Measurements from ENCODE around the gene GNPAT. TPM values are rescaled to one million over a fixed set of nuclear protein-coding genes. Genes with fewer than 3 reads are reported as not detected.

GNPAT gene
- total RNA-seq, 1 experiment from 2014 or later, result 42.8 TPM

- no peak for TF ChIP-seq SIN3A (IDR thresholded peaks at IDR 0.05; ENCODE audit: low read depth)
- TF ChIP-seq EZH2 (IDR thresholded peaks at IDR 0.05), result no peak
Observed at GRCh38 chr1:231194843-231195516, 46.0 kb upstream of the GNPAT start (continued).

- intact Hi-C loops (cut with micrococcal nuclease), result no loop called here
- Histone ChIP-seq H3K4me3 (replicated peaks in 1 of 2; ENCODE audit: low read depth in 1 of 2, low read length in 2 of 2) (no peak overlapping the region), H4K20me1 (ENCODE audit: insufficient read depth) (no peaks in the 10 kb centered on the region), H3K4me1 (ENCODE audit: control insufficient read depth in 1 of 2, insufficient read depth in 2 of 2, low read length in 2 of 2) (0 out of 4 replicates have a peak, but pooled peaks cover 0 to 4% of the 10 kb centered on the region in 2 experiments), H2AFZ (ENCODE audit: low read depth, low read length, poor library complexity, severe bottlenecking) (no peak overlapping the region), H3K79me2 (ENCODE audit: insufficient read depth, low read length) (no peaks in the 10 kb centered on the region), H3K9me2 (ENCODE audit: insufficient read depth) (no peaks in the 10 kb centered on the region), H3K27me3 (ENCODE audit: insufficient read depth, low read length) (peaks cover 13% of the 10 kb centered on the region; the same call in 1 of the 2 replicates), H3K9ac (ENCODE audit: low read length) (no peak overlapping the region), H3K36me3 (ENCODE audit: control insufficient read depth in 1 of 2, insufficient read depth in 2 of 2, low read length in 2 of 2) (no peaks in the 10 kb centered on the region), H3K27ac (ENCODE audit: low read depth, low read length) (no peak overlapping the region), H3K4me2 (ENCODE audit: low read length) (no peak overlapping the region), H3K9me3 (ENCODE audit: control insufficient read depth in 1 of 2, insufficient read depth in 1 of 2, low read depth in 1 of 2, low read length in 2 of 2) (no peaks in the 10 kb centered on the region)
- POLR2A ChIA-PET, result no interaction called here
- CTCF ChIA-PET, result no interaction called here
- DNase-seq (ENCODE audit: low read depth, low spot score) (no peak), ATAC-seq (no peak)
- TF ChIP-seq POLR2AphosphoS5 (IDR thresholded peaks at IDR 0.05; ENCODE audit: low read depth, low read length) (no peak), YY1 (IDR thresholded peaks at IDR 0.05; ENCODE audit: extremely low read depth, insufficient replicate concordance, low read depth, low read length) (no peak), ZNF274 (IDR thresholded peaks at IDR 0.05; ENCODE audit: low read depth, low read length) (no peak), JUND (IDR thresholded peaks at IDR 0.05) (no peak), EZH2 (IDR thresholded peaks at IDR 0.05) (no peak), POLR2A (IDR thresholded peaks at IDR 0.05; ENCODE audit: borderline replicate concordance, extremely low read depth, insufficient read depth, insufficient read length) (no peak), ELF1 (IDR thresholded peaks at IDR 0.05; ENCODE audit: borderline replicate concordance, low read depth) (no peak), SRF (IDR thresholded peaks at IDR 0.05; ENCODE audit: low read depth) (no peak), FOSL1 (IDR thresholded peaks at IDR 0.05; ENCODE audit: low read depth) (no peak), SIN3A (IDR thresholded peaks at IDR 0.05; ENCODE audit: low read depth) (no peak), REST (IDR thresholded peaks at IDR 0.05; ENCODE audit: low read depth) (no peak), EGR1 (IDR thresholded peaks at IDR 0.05; ENCODE audit: low read depth) (no peak), ATF3 (IDR thresholded peaks at IDR 0.05) (no peak), ZFX (IDR thresholded peaks at IDR 0.05) (no peak), TCF7L2 (IDR thresholded peaks at IDR 0.05; ENCODE audit: borderline replicate concordance, extremely low read depth, insufficient read depth, insufficient read length) (no peak), EZH2phosphoT487 (IDR thresholded peaks at IDR 0.05; ENCODE audit: borderline replicate concordance) (no peak), RAD21 (IDR thresholded peaks at IDR 0.05; ENCODE audit: low read depth) (no peak)
- TF ChIP-seq, protein P1, sequence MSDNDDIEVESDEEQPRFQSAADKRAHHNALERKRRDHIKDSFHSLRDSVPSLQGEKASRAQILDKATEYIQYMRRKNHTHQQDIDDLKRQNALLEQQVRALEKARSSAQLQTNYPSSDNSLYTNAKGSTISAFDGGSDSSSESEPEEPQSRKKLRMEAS (IDR thresholded peaks at IDR 0.05), result no peak
- RAD21 ChIA-PET (ENCODE audit: low non-redundant PET in 1 of 2, low total read pairs in 2 of 2, uncharacterized antibody in 2 of 2, unreplicated experiment in 2 of 2), result no interaction called here
- no TSS peak for BruUV-seq (replicated peaks)
Observed at GRCh38 chr1:231196307-231196706, 44.7 kb upstream of the GNPAT start.
